ENCODE data around the gene GOT1.

The GOT1 gene

DNA sequence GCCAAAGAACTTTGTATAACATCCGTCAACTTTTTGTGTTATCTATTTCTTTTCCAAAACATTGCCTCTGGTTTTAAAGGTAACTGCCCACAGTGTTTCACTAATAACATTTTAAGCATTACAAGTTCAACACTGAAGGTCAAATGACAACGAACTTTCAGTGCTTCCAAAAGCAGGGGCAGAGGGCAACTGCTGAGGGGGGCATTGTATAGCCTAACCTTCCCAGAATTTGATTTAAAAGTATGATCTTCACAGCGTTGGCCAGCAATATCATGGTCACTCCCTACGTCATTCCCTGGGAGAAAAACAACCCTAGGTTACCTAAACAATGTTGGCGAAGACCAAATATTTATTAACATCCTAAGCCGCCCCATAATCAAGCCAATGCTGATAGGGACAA, 2.5 kb upstream of the GOT1 start:
- DNase-seq, result no peak

DNA sequence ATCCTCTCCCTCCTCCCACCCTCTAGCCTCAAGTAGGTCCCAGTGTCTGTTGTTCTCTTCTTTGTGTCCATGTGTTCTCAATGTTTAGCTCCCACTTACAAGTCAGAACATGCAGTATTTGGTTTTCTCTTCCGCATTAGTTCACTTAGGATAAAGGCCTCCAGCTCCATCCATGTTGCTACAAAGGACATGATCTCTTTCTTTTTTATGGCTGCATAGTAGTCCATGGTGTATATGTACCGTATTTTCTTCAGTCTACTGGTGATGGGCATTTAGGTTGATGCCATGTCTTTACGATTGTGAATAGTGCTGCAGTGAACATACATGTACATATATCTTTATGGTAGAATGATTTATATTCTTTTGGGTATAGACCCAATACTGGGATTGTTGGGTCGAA, 1.6 kb upstream of the GOT1 start:
- no peak for DNase-seq

DNA sequence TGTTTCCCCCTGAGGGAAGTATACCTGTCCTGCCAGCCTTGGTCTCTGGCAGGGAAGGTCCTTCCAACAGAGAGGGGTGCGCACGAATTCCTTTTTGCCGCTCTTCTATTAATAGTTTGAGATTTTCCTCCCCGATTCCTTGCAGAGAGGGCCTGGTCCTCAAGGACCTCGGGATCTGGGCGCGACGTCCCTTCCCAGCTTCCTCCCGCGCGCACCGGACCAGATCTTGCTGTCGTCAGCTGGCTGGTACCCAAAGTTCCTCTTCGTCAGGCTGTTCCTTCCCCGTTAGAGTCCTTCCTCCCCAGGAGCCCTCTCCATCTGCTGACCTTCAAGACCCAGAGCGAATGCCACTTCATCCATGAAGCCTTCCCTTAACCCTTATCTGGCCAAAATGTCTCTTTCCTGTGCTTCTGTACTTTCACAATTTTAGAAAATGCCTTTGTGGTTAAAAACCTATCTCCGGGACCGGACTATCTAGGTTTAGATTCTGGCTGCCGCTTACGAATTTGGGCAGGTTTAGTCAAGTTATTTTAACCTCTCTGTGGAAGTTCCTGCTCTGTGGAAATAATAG, 851 bp upstream of the GOT1 start:
- no peak for DNase-seq

DNA sequence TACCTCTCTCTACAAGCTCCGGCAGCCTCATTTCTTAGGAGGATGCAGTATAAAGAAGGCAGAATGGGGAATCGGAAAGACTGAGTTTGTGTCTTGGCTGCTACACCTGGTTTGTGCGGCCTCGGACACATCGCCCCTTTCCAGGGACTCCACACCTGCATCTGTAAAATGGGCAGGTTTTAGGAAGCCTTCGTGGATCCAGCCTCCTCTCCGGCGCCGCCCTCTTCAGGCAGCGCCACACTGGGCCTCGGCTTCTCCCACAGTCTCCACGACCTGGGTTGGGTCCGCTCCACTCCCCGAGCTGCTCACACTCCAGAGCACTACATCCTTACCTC, 341 bp downstream of the GOT1 start:
- no peak for DNase-seq

DNA sequence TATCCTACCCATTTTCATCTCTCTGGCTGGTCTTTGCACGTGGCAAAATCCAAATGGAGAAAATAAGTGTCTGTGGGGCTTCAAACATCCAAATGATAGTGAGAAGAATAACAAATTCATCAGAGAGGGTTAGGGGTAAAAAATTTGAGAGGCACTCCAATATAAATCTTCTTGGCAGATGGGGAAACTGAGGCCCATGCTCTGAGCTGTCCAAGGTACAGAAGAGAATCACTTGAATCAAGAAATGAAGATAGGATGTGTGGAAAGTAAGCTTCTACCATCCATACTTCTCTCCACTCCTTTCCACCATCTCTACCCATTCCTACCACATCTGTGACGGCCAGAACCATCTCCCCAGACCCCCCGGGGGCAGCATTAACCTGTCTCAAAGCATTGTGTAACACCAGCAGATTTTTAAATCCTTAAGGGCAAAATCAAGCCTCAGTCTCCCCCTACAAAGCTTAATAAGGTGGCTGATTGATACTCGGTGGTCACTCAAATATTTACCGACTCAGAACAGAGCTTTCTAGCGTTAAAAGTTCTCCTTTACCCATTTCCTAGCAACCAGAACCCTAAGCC, 818 bp downstream of the GOT1 start:
- no peak for DNase-seq

DNA sequence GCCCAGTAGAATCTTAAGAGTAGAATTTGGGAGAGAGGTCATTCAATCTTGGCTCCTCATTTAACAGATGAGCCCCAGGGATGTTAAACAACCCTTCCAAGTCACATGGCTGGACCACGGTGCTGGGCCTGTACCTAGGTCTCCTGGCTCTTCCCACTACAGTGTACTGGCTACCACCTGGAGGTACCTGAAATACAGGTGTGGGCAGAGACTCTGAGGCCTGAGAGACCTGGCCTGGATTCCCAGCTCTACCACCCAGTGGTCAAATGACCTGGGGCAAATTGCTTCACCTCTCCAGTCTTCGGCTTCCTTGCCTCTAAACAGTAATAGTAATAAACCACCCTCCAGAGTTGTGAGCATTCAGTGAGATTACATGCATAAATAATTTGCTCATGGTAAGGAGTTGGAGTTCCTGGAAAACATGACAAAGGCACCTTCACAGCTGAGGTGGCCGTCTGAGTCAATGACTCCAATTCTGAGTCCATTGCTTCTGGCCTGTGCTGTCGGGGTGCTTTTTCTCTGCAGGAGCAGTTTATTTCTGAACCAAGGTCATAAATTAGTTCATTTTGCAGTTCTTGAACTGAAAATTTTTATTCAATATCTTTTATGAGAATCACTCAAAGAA, 2.7 kb downstream of the GOT1 start:
- DNase-seq, result no peak

DNA sequence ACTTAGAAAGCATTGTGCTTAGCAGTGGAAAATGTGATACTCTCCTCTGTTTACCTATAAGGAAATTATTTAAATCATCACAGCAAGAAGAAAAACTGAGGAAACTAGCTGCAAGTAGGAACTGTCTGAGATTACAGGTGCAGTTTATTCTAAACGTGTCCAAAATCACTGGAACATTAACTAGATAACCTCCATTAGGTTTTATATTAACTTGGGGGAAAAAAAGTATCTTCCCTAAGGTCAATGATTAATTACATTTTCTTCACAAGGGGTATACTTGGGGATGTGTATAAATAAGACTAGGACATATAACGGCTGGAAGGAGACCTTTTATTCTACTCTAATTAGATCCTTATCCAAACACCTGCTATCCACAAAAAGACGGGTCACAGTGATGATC, 3.7 kb downstream of the GOT1 start:
- no peak for DNase-seq

DNA sequence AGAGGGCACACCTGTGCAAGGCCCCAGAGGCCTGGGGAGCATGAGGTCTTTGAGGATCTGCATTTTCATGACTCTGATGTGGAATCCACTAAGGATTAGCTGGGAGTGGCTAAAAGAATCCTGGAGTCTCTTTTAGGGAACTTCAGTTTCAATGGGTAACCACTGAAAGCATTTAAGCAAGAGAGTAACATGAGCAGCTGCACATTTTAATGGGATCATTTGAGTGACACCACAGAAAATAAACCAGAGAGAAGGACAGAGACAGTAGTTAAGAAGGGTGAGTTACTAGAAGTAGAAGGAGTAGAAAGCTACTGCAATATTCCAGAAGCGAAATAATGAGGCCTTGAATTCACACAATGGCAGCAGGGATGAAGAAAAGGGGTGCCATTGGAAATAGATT, 5.2 kb downstream of the GOT1 start:
- DNase-seq, result no peak

DNA sequence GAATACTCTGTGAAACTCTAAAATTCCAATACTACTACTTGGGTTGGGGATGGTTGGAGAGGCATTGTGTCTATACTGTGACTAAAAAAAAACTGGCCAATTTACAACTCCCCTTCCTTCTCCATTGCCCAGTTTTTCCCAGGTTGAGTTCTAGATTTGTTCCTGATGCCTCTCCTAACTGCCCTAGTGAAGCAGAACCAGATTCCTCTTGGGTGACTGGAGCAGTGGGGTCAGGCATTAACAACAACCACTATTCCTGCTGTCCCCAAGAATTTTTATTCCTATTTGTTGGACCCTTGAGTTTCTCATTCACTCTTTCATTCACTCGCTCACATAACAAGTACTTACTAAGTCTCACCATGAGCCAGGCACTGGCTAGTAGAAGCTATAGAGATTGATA, 5.8 kb downstream of the GOT1 start:
- DNase-seq, result no peak

DNA sequence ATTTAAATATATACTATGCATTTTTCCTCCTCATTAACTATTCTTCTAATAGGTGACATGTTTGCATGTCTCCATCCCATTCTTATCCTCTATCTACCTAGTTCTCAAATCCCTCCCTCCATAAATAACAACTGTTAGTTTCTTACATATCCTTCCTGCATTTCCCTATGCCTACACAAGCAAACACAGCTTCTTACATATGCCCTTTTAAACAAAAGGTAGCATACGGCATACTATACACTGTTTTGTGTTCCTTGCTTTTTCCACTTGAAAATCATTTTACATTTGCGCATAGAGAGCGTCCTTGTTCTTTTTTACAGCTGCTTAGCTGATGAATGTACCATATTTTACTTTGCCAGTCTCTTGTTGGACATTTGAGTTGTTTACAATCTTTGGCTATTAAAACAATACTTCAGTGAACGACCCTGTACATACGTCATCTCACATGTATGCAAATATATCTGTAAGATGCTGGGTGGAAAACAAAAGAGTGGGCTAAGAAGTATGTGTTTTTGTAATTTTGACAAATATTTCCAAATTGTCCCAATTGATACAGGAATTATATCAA, 7.8 kb downstream of the GOT1 start:
- DNase-seq, result no peak

DNA sequence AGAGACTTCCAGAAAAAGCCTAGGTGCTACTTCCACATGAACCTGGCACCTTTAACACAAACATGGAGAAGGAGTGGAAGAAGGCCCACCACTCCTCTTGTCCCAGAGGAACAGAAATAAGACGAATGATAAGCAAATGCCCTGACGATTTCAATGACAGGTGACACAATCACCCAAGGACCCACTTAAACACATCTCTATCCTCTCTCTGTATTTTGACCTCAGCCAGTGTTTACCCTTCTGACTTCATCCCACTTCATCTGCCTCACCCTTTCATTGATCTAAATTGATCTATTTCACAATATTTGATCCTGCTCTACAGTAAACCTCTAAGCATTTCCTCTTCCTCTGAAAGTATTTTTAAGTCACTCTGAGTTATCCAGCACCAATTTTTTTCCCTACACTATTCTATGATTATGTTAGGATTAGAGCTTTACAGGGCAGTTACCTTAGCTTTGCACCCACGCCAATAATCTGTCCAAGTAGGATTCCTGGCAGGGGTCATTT, 9.1 kb downstream of the GOT1 start:
- no peak for DNase-seq

DNA sequence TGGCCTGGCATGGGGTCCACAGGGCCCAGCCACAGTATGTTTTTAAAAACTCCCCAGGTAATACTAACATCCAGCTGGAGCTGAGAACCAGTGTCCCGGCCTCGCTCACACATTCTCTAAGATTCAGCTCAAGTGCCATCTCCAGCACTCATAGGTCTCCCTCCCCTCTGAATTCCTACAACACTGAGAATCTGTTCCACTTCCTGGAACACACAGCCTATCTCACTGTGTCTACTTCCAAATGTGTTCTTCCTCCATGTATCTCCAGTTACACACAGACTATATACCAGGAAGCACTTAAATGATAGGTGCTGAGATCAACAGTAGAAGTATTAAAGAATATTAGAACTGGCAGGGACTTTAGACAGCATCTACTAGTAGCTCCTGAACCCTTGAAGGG, 10.7 kb downstream of the GOT1 start:
- no peak for DNase-seq

DNA sequence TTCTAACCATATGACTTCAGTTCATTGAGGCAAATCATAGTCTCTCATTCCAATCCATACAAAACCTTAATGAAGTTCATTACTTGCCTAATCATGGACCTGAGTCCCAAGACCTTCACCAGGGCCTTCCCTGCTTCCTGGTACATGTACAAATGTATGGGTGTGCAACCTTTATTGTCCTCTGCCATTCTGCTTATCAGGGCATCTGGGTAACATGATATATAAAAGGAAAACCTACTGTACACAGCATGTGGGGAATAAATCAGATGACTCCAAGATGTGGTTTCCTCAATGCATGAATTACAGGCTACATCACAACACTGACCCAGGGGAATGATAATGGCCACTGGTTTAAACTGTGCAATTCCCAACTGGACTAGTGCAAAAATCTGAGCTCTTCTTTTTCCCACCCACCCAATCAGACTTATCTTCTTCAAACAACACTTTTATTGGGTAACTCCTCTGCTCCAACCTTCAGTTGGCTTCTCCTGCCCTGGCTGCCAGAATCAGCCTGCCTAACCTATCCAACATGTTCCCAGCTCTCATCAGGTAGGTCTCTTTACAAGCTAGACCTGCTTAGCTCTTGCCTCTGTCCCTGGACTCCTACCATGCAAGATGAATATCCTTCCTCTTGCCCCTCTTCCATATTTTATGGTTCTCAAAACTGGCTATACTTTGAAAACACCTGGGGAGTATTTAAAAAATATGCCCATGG, 11.4 kb downstream of the GOT1 start:
- DNase-seq, result no peak

DNA sequence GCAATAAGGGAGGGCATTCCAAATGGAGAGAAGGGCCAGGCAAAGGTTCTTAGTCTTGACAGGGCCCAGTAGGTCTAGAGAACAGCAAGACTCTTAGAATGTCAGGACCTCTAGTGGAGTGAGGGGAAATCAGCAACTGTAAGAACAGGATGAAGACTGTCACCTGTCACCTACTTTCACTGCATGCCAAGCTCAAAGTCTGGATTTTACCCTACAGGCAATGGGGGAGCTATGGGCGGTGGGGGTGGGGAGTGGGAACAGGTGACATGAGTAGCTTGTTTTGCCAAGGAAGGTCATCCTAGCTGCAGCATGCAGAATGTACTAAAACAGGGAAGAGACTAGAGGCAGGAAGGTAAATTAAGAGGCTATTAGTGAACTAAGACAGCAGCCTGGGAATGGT, 18.3 kb downstream of the GOT1 start:
- DNase-seq, result no peak

DNA sequence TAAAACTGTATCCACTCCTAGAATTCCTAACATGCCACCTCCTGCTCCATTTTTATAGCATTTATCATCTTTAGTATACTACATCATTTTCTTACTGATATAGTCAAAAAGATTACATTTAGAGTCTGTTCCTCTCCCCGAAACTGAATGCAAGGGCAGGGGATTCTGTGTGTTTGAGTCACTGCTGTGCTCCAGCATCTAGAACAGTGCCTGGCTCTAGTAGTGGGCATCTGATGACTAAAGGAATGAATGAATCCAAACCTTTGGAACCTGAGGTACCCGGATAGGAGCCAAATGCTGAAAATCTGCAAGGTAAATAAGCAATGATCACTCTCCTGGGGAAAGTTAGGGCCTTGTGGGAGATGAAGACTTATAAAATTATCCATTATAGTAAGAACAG, 18.9 kb downstream of the GOT1 start:
- no peak for DNase-seq

DNA sequence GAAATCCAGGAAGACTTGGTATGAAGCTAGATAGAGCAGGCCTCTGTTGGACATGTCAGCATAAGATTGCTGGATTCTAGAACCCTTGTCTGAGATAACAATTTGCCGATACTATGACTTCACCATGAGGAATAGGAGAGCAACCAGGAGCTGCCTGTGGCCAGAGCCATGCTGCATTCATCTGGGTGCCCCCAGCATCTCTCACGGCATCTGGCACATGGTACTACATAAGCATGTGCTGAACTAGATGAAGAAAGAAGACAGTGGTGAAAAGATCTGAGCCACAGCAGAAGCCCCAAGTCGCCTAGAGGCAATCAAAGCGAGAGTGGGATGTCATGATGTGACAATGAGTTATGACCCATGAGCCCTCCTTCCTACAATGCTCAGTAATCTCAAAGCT, 19.5 kb downstream of the GOT1 start:
- no peak for DNase-seq

DNA sequence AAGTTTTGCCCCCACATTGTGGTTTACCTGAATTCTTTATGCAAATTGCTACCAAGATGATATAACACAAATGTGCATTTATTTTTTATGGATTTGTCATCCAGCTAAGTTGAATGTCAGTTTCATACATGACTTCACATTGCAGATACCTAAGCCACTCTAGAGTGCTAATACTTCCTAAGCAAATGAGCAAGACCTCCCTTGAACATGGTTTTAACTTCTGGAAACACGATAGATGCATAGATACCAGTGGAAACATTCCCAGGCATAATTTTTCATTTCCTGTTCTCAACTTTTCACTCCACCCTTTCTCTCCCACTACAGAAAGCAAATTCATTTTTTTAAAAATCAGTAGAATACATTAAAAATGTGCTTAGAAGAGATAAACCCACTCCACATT, 20.3 kb downstream of the GOT1 start:
- DNase-seq, result no peak

DNA sequence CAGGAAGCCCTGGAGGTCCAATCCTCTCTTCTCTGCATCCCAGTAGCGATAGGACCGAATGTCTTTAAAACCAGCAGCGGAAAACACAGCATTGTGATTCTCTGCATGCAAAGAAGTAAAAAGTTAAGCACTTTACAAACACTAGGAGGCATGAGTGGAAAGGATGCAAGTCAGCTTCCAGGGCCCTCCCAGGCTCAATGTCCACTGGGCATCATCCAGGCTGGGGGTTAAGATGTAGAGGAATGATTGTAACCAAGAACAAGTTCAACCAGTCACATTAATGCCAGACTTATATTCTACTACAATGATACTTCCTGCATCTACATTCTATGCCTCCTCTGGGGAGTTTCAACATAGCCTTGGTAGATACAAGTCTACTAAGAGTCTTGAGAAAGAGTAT, 24.3 kb downstream of the GOT1 start:
- no peak for DNase-seq

DNA sequence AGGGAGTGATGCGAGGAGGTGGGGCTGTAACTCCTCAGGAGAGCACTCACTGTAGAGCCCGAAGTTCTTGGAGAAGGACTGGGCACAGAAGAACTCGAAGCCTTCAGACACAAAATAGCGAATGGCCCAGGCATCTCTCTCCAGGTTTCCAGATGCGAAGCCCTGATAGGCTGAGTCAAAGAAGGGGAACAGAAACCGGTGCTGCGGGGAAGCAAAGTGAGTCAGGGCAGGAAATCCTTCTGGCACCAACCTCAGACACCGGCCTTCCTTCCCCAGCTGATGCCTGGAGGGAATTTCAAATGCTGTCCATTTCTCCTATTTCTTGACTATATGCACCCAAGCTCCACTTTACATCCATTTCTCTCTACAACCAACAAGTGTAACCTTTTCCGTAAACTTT, 26.8 kb downstream of the GOT1 start:
- DNase-seq, result no peak

DNA sequence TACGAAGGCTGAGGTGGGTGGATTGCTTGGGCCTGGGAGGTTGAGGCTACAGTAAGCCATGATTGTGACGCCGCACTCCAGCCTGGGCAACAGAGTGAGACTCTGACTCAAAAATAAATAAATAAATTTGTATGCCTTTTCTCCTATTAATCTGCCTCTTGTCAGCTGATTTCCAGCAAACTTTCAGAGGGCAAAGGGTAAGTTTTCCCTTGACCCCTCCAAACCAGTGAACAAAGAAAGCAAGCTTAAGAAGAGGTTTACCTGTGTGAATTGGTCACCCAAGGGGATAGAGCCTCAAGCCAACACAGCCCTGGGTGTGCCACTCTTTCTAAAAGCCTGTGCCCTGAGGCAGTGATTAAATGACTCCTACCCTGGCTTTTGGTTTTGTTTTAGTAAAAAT, 30.8 kb downstream of the GOT1 start:
- no peak for DNase-seq

DNA sequence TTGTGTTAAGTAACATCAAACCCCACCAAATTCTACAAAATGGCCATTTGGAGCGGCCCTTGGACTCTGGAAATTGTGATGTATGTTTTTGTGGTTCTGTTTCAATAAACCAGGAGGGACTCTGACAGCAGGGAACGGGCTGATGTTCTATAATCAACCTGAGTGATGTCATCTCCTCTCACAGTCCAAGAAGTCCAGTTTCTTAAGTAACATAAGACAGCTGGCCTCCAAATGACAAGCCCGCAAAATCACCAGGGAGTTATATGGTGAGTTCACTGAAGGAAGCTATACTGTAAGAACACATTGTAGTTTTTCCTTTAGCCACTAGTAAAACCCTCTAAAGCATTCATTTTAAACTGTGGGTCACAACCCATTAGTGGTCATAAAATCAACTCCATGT, 34.0 kb downstream of the GOT1 start:
- DNase-seq, result no peak

DNA sequence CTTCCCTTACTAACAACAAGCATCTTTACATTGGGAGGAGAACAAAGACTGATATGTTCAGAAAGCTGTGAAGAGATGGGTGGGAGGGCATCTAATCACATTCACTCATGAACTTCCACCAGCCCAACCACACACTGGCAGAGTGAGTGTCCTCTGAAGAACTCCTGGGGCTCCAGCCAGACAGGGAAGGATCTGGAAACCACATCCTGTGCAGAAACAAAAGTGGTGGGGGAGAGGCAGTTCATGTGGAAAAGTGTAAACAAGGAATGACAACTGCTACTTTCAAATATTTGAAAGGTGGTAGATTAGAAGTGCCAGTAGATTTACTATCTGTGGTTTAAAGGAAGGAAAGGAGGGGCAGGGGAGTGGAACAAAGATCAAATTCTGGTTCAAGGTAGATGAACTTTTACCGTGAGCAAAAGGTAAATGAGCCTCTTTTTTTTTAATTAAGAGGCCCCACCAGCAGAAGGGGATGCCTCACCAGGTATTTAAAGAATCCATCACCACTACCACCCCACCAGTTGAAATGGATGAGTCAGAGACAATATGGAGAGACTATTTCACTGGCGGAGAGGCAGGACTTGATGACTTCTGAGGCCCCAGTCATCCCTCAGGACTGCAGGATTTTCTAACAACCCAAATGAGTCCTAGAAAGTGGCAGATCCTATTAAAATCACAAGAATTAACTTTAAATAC, 34.5 kb downstream of the GOT1 start:
- no peak for DNase-seq

DNA sequence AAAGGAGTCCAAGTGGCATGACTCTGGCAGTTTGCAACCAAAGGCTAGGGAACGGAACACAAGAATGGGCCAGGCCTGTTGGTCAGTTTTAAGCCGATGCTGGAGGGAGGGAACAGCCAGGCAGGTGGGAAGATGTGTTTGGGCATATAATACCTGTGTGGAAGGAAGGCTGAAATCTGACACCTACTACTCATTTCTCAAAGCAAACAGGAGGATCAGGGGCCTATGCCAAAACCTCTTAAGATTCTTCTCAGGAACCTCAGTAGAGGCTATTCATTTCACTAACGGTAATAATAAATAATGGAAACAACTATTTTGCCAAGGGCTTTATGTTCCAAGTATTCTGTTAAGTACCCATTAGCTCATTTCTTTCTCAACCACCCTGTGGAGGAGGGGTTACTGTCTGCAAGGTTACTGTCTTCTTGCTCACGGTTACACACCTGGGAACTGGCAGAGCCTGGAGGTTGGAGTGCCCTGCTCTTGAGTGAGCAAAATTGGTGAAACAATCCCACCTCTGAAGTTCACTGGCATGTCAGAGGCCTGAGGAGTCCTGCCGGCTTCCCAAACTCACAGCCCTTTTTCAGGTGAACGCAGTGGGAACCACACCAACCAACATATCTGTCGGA, 35.5 kb downstream of the GOT1 start:
- no peak for DNase-seq

Data from activated CD4-positive, alpha-beta T cell treated with anti-CD3 and anti-CD28 coated beads, Interleukin-2, amount 50 U/mL, for 1 hour (primary cell).